Neural cell (in vitro differentiated cells): Measurements from ENCODE around the gene VEPH1. TPM values are rescaled to one million over a fixed set of nuclear protein-coding genes. Genes with fewer than 3 reads are reported as not detected.

Experiments used
- H2AFZ ChIP-seq: fragments of 200-600, 300-800 bp; sonication (generic), shearing (Covaris generic); 2 replicates; pipeline ENCODE4 v1.6.0; 2014; ENCODE audit warnings: low read depth, mild to moderate bottlenecking, antibody characterized with exemption, low read length, moderate library complexity
- H3F3A ChIP-seq: fragments of 200-600 bp; shearing (Covaris generic); 2 replicates; pipeline ENCODE4 v1.6.1; 2016; ENCODE audit warnings: mild to moderate bottlenecking, moderate library complexity, mixed read lengths, antibody characterized with exemption, low read length; ENCODE audit not compliant: insufficient read depth, poor library complexity, severe bottlenecking
- H3K27ac ChIP-seq: fragments of 200-600, 300-800 bp; sonication (generic), shearing (Covaris generic); 2 replicates; pipeline ENCODE4 v1.5.1; 2014; ENCODE audit warnings: mild to moderate bottlenecking, low read length, moderate library complexity
- H3K27me3 ChIP-seq: fragments of 300-800, 200-600 bp; sonication (generic), shearing (Covaris generic); 2 replicates; pipeline ENCODE4 v1.6.0; 2014; ENCODE audit warnings: mild to moderate bottlenecking, low read depth, low read length, moderate library complexity; ENCODE audit not compliant: insufficient read depth
- H3K36me3 ChIP-seq: fragments of 300-800, 200-600 bp; sonication (generic), shearing (Covaris generic); 2 replicates; pipeline ENCODE4 v1.5.1; 2014; ENCODE audit warnings: mild to moderate bottlenecking, antibody characterized with exemption, low read length, moderate library complexity; ENCODE audit not compliant: insufficient read depth
- H3K4me2 ChIP-seq: fragments of 300-800, 200-600 bp; sonication (generic), shearing (Covaris generic); 2 replicates; pipeline ENCODE4 v1.6.0; 2014; ENCODE audit warnings: mild to moderate bottlenecking, low read length
- H3K4me3 ChIP-seq: fragments of 300-800, 200-600 bp; sonication (generic), shearing (Covaris generic); 2 replicates; pipeline ENCODE4 v1.5.1; 2014; ENCODE audit warnings: mild to moderate bottlenecking, low read length, moderate library complexity
- H3K79me2 ChIP-seq: fragments of 200-600 bp; shearing (Covaris generic); replicated peaks from 2 replicates; pipeline ENCODE4 v1.6.0; 2014; ENCODE audit warnings: mild to moderate bottlenecking, low read length, moderate library complexity; ENCODE audit not compliant: insufficient read depth
- H3K9ac ChIP-seq: fragments of 300-800, 200-600 bp; sonication (generic), shearing (Covaris generic); 2 replicates; pipeline ENCODE4 v1.6.1; 2016; ENCODE audit warnings: mild to moderate bottlenecking, low read length, mixed read lengths
- H3K9me2 ChIP-seq: fragments of 200-600 bp; shearing (Covaris generic); 2 replicates; pipeline ENCODE4 v1.6.1; 2016; ENCODE audit warnings: mild to moderate bottlenecking, low read length, mixed read lengths; ENCODE audit not compliant: insufficient read depth
- H3K9me3 ChIP-seq: fragments of 200-600, 300-800 bp; sonication (generic), shearing (Covaris generic); 2 replicates; pipeline ENCODE4 v1.6.1; 2016; ENCODE audit warnings: mild to moderate bottlenecking, mixed run types, low read length, moderate library complexity, mixed read lengths
- H4K20me1 ChIP-seq: fragments of 200-600 bp; shearing (Covaris generic); 2 replicates; pipeline ENCODE4 v1.6.1; 2016; ENCODE audit warnings: mild to moderate bottlenecking, mixed run types; ENCODE audit not compliant: insufficient read depth
- EP300 ChIP-seq: fragments of 450-650 bp; conservative IDR thresholded peaks from 2 replicates; pipeline ENCODE4 v1.6.1; 2014; ENCODE audit warnings: antibody characterized with exemption, mild to moderate bottlenecking, moderate library complexity; ENCODE audit not compliant: poor library complexity, severe bottlenecking
- EZH2 ChIP-seq: fragments of 200-600, 300-800 bp; shearing (Covaris generic), sonication (generic); IDR thresholded peaks from 2 replicates; pipeline ENCODE4 v1.6.1; 2014; ENCODE audit warnings: antibody characterized with exemption, low read length, borderline replicate concordance, mild to moderate bottlenecking; ENCODE audit not compliant: insufficient read depth, poor library complexity, severe bottlenecking
- MXI1 ChIP-seq: fragments of 450-650 bp; conservative IDR thresholded peaks from 2 replicates; pipeline ENCODE4 v1.6.1; 2014; ENCODE audit warnings: antibody characterized with exemption, mild to moderate bottlenecking; ENCODE audit not compliant: poor library complexity, severe bottlenecking
- POLR2AphosphoS5 ChIP-seq: IDR thresholded peaks from 2 replicates; pipeline ENCODE4 v1.6.1; 2012
- RAD21 ChIP-seq: fragments of 450-650 bp; conservative IDR thresholded peaks from 2 replicates; pipeline ENCODE4 v1.6.1; 2014; ENCODE audit warnings: antibody characterized with exemption, mild to moderate bottlenecking, moderate library complexity
- SMC3 ChIP-seq: fragments of 450-650 bp; conservative IDR thresholded peaks from 2 replicates; pipeline ENCODE4 v1.6.1; 2014; ENCODE audit warnings: antibody characterized with exemption, mild to moderate bottlenecking, moderate library complexity; ENCODE audit not compliant: poor library complexity
- TAF1 ChIP-seq: IDR thresholded peaks from 2 replicates; pipeline ENCODE4 v1.6.1; 2012; ENCODE audit warnings: low read depth
- polyA plus RNA-seq: library from polyadenylated mRNA; depleted of rRNA; stranded (reverse); fragments of >200 nt; gene quantifications from 2 replicates; pipeline ENCODE4 v1.2.3, GENCODE V29; 2014
- TF ChIP-seq, protein P1 (sequence below): fragments of 450-650 bp; IDR thresholded peaks from 2 replicates; pipeline ENCODE4 v1.5.1; 2014; ENCODE audit warnings: antibody characterized with exemption, mild to moderate bottlenecking, moderate library complexity; ENCODE audit not compliant: poor library complexity, severe bottlenecking
- TF ChIP-seq, protein P2 (sequence below): IDR thresholded peaks from 2 replicates; pipeline ENCODE4 v1.6.1; 2012; ENCODE audit warnings: borderline replicate concordance

The VEPH1 gene
- polyA plus RNA-seq, 1 donor from 2014 or later = 0.89 TPM

DNA sequence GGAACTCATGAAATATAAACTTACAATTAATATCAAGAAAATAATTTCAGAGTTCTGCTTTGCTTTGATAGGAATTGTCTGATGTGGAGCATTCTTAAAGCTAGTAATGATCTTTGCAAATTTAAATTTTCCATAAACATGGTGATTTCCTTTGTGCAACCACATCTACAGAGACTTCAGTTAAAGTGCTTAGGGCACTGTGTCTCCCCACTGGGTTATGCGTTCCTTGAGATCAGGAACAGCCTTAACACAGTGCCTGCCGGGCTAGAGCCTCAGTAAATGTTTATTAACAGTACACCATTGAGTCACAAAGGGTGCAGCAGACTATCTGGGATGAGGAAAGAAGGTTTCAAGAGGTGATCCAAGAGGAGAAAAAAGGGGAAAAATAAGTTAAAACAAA is 235.2 kb downstream of the VEPH1 start:
- no peaks in the 10 kb centered on the region for H3K36me3 ChIP-seq
- no peak overlapping the region for H3K27ac ChIP-seq
- no peaks in the 10 kb centered on the region for H3K27me3 ChIP-seq
- H3K9me3 ChIP-seq = no peaks in the 10 kb centered on the region
- TF ChIP-seq POLR2AphosphoS5 = no peak
- TF ChIP-seq SMC3 = no peak
- no peaks in the 10 kb centered on the region for H3K79me2 ChIP-seq
- no peak overlapping the region for H3K4me3 ChIP-seq
- no peak overlapping the region for H2AFZ ChIP-seq
- no peaks in the 10 kb centered on the region for H4K20me1 ChIP-seq
- no peaks in the 10 kb centered on the region for H3K9me2 ChIP-seq
- H3F3A ChIP-seq = no peaks in the 10 kb centered on the region
- no peak overlapping the region for H3K9ac ChIP-seq
- H3K4me2 ChIP-seq = no peak overlapping the region

DNA sequence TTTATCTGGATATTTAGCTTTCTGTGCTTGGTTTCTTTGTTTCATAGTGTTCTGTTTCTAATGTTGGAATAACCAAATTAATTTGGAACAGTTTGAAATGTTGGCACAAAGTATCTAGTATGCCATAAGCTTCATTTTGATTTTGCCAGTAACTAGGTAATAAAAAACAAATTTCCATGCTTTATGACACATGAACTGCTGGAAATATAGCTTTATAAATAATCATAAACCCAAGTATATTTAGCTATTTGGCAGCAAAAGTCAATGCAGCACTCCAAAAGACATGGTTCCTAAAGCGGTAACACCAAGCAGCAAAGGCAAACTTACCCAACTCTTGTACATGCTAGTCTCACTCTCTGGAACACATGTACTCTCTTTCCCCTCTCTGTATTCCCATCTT is 237.3 kb downstream of the VEPH1 start:
- H3K79me2 ChIP-seq = no peaks in the 10 kb centered on the region

More for the DNA sequence above, 237.3 kb downstream of the VEPH1 start:
- no peak overlapping the region for H3K4me2 ChIP-seq
- TF ChIP-seq EP300 = no peak
- no peak for TF ChIP-seq TAF1
- no peak for TF ChIP-seq POLR2AphosphoS5
- TF ChIP-seq, protein P1, sequence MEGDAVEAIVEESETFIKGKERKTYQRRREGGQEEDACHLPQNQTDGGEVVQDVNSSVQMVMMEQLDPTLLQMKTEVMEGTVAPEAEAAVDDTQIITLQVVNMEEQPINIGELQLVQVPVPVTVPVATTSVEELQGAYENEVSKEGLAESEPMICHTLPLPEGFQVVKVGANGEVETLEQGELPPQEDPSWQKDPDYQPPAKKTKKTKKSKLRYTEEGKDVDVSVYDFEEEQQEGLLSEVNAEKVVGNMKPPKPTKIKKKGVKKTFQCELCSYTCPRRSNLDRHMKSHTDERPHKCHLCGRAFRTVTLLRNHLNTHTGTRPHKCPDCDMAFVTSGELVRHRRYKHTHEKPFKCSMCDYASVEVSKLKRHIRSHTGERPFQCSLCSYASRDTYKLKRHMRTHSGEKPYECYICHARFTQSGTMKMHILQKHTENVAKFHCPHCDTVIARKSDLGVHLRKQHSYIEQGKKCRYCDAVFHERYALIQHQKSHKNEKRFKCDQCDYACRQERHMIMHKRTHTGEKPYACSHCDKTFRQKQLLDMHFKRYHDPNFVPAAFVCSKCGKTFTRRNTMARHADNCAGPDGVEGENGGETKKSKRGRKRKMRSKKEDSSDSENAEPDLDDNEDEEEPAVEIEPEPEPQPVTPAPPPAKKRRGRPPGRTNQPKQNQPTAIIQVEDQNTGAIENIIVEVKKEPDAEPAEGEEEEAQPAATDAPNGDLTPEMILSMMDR = no peak
- no peak for TF ChIP-seq RAD21
- TF ChIP-seq EZH2 = no peak
- no peak for TF ChIP-seq SMC3
- no peak for TF ChIP-seq MXI1
- TF ChIP-seq, protein P2, sequence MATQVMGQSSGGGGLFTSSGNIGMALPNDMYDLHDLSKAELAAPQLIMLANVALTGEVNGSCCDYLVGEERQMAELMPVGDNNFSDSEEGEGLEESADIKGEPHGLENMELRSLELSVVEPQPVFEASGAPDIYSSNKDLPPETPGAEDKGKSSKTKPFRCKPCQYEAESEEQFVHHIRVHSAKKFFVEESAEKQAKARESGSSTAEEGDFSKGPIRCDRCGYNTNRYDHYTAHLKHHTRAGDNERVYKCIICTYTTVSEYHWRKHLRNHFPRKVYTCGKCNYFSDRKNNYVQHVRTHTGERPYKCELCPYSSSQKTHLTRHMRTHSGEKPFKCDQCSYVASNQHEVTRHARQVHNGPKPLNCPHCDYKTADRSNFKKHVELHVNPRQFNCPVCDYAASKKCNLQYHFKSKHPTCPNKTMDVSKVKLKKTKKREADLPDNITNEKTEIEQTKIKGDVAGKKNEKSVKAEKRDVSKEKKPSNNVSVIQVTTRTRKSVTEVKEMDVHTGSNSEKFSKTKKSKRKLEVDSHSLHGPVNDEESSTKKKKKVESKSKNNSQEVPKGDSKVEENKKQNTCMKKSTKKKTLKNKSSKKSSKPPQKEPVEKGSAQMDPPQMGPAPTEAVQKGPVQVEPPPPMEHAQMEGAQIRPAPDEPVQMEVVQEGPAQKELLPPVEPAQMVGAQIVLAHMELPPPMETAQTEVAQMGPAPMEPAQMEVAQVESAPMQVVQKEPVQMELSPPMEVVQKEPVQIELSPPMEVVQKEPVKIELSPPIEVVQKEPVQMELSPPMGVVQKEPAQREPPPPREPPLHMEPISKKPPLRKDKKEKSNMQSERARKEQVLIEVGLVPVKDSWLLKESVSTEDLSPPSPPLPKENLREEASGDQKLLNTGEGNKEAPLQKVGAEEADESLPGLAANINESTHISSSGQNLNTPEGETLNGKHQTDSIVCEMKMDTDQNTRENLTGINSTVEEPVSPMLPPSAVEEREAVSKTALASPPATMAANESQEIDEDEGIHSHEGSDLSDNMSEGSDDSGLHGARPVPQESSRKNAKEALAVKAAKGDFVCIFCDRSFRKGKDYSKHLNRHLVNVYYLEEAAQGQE = no peak
- H3K27me3 ChIP-seq = no peaks in the 10 kb centered on the region
- H3K27ac ChIP-seq = no peak overlapping the region
- H2AFZ ChIP-seq = no peak overlapping the region
- H3F3A ChIP-seq = no peaks in the 10 kb centered on the region
- H4K20me1 ChIP-seq = no peaks in the 10 kb centered on the region
- no peaks in the 10 kb centered on the region for H3K36me3 ChIP-seq
- H3K9ac ChIP-seq = no peak overlapping the region
- H3K9me2 ChIP-seq = no peaks in the 10 kb centered on the region
- H3K4me3 ChIP-seq = no peak overlapping the region
- H3K9me3 ChIP-seq = no peaks in the 10 kb centered on the region
